T-helper 2 cell (primary cell): ENCODE data around the gene RAP1GDS1.
A peak's percentile ranks its signal among the peaks of the same experiment; 100 is the strongest.

ENCODE experiments used
- DNase-seq, 5 experiments: peaks; one replicate each; pipeline versions ENCODE4 v3.0.0 to v3.0.0-alpha.2; 2012 to 2022

Gene RAP1GDS1

GRCh38 chr4:98485816-98486345 is 224.7 kb downstream of the RAP1GDS1 start:
- DNase-seq = peak in 1 of 5 experiments; percentile 51

GRCh38 chr4:98490251-98490650 is 229.1 kb downstream of the RAP1GDS1 start:
- DNase-seq = no peak

GRCh38 chr4:98491899-98492559 is 230.8 kb downstream of the RAP1GDS1 start:
- no peak for DNase-seq

GRCh38 chr4:98493296-98493695 is 232.1 kb downstream of the RAP1GDS1 start:
- DNase-seq = no peak
